Stimulated activated CD8-positive, alpha-beta memory T cell treated with anti-CD3 and anti-CD28 coated beads, Interleukin-4, amount 100 ng/mL, for 1 hour (primary cell): ENCODE results near the gene ATXN1.

Experiments used
- DNase-seq, 2 donors: peaks; one replicate each; pipeline ENCODE4 v3.0.0-alpha.2; 2020; ENCODE audit warnings: low read depth in 2 of 2, low spot score in 1 of 2

The ATXN1 gene

GRCh38 chr6:16511723-16512489, 249.4 kb downstream of the ATXN1 start:
- peak in 1 of 2 donors; percentile 22 for DNase-seq

- no peak for DNase-seq
Observed at GRCh38 chr6:16511040-16511660, 250.1 kb downstream of the ATXN1 start.

GRCh38 chr6:16510245-16510644, 251.0 kb downstream of the ATXN1 start:
- DNase-seq, result no peak

GRCh38 chr6:16508959-16509358, 252.3 kb downstream of the ATXN1 start:
- DNase-seq, result no peak

- DNase-seq, result no peak
Observed at GRCh38 chr6:16505711-16506357, 255.4 kb downstream of the ATXN1 start.

GRCh38 chr6:16504609-16505008, 256.7 kb downstream of the ATXN1 start:
- no peak for DNase-seq

- no peak for DNase-seq
Observed at GRCh38 chr6:16503970-16504415, 257.3 kb downstream of the ATXN1 start.

GRCh38 chr6:16503241-16503775, 258.0 kb downstream of the ATXN1 start:
- no peak for DNase-seq

GRCh38 chr6:16498957-16499356, 262.3 kb downstream of the ATXN1 start:
- no peak for DNase-seq

GRCh38 chr6:16498237-16498636, 263.0 kb downstream of the ATXN1 start:
- no peak for DNase-seq

GRCh38 chr6:16496991-16497801, 264.1 kb downstream of the ATXN1 start:
- DNase-seq, result no peak

- no peak for DNase-seq
Observed at GRCh38 chr6:16496210-16496609, 265.1 kb downstream of the ATXN1 start.

GRCh38 chr6:16494793-16495192, 266.5 kb downstream of the ATXN1 start:
- no peak for DNase-seq

- DNase-seq, result no peak
Observed at GRCh38 chr6:16493802-16494201, 267.5 kb downstream of the ATXN1 start.

GRCh38 chr6:16493112-16493511, 268.1 kb downstream of the ATXN1 start:
- DNase-seq, result no peak

- DNase-seq, result no peak
Observed at GRCh38 chr6:16491666-16492313, 269.5 kb downstream of the ATXN1 start.

- no peak for DNase-seq
Observed at GRCh38 chr6:16490616-16491015, 270.6 kb downstream of the ATXN1 start.

GRCh38 chr6:16488813-16489212, 272.4 kb downstream of the ATXN1 start:
- DNase-seq, result no peak

- no peak for DNase-seq
Observed at GRCh38 chr6:16487996-16488674, 273.1 kb downstream of the ATXN1 start.

GRCh38 chr6:16486661-16487060, 274.6 kb downstream of the ATXN1 start:
- peak in 1 of 2 donors; percentile 27 for DNase-seq
